ENCODE results near the gene TNN.

TNN gene

DNA sequence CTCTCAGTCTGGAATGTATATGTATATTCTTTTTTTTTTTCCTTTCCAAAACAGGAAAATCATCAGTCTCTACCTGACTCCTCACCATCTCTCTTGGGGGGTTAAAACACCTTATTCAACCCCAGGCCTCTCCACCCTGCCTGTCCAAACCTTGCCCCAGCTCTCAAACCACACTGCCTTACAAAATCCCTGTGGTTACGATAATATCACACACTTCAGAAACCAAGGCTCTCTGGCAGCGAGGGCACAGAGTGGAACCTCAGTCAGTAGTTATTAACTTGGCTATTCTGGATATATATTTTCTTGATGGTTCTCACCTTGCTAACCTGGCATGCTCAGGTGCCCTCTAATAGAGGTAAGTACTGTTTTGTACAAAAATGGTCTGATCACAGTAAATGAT, 100.2 kb downstream of the TNN start:
- Histone ChIP-seq H3K27ac (ENCODE audit: low read length) (no peak overlapping the region), H3K4me2 (ENCODE audit: low read length) (no peak overlapping the region), H3K9ac (ENCODE audit: low read length) (no peak overlapping the region), H3K79me2 (ENCODE audit: low read length) (no peaks in the 10 kb centered on the region), H2AFZ (ENCODE audit: low read depth, low read length) (no peak overlapping the region), H3K4me1 (ENCODE audit: low read length) (peaks cover 7% of the 10 kb centered on the region), H3K9me3 (ENCODE audit: insufficient read depth, low read length) (no peaks in the 10 kb centered on the region), H3K36me3 (replicated peaks; ENCODE audit: low read depth, low read length) (peaks cover 41% of the 10 kb centered on the region), H3K27me3 (ENCODE audit: low read depth, low read length) (no peaks in the 10 kb centered on the region), H4K20me1 (ENCODE audit: insufficient read depth, low read length) (peaks cover 24% of the 10 kb centered on the region; the same call in 1 of the 2 replicates), H3K4me3 (ENCODE audit: low read length) (no peak overlapping the region)
- TF ChIP-seq, protein P1, sequence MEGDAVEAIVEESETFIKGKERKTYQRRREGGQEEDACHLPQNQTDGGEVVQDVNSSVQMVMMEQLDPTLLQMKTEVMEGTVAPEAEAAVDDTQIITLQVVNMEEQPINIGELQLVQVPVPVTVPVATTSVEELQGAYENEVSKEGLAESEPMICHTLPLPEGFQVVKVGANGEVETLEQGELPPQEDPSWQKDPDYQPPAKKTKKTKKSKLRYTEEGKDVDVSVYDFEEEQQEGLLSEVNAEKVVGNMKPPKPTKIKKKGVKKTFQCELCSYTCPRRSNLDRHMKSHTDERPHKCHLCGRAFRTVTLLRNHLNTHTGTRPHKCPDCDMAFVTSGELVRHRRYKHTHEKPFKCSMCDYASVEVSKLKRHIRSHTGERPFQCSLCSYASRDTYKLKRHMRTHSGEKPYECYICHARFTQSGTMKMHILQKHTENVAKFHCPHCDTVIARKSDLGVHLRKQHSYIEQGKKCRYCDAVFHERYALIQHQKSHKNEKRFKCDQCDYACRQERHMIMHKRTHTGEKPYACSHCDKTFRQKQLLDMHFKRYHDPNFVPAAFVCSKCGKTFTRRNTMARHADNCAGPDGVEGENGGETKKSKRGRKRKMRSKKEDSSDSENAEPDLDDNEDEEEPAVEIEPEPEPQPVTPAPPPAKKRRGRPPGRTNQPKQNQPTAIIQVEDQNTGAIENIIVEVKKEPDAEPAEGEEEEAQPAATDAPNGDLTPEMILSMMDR (IDR thresholded peaks at IDR 0.05; ENCODE audit: low read depth, low read length): no peak
- no peak for TF ChIP-seq EZH2phosphoT487 (IDR thresholded peaks at IDR 0.05; ENCODE audit: low read depth)

DNA sequence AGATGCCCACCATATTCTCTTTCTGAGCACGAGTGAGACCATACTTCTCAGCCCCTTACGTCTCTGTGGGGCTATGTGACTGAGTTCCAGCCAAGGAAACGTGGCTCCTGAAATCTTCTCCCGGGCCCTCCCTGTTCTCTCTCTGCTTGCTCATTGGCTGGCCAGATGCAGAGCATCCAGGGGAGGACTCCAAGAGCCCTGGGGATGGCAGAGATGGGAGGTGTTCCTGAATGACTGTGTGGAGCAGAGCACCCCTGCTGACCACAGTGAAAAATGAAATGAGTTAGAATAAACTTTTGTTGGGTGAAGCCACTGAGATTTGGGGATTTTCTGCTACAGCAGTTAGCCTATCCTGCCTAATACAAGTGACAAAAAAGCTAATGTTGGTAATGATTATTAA, 101.1 kb downstream of the TNN start:
- H2AFZ ChIP-seq (ENCODE audit: low read depth, low read length): no peak overlapping the region
- H3K36me3 ChIP-seq (replicated peaks; ENCODE audit: low read depth, low read length): peaks cover 35% of the 10 kb centered on the region
- H3K9ac ChIP-seq (ENCODE audit: low read length): no peak overlapping the region
- no peaks in the 10 kb centered on the region for H3K79me2 ChIP-seq (ENCODE audit: low read length)
- no peak overlapping the region for H3K4me3 ChIP-seq (ENCODE audit: low read length)
- no peaks in the 10 kb centered on the region for H3K9me3 ChIP-seq (ENCODE audit: insufficient read depth, low read length)
- H3K27me3 ChIP-seq (ENCODE audit: low read depth, low read length): no peaks in the 10 kb centered on the region
- peaks cover 7% of the 10 kb centered on the region for H3K4me1 ChIP-seq (ENCODE audit: low read length)
- TF ChIP-seq, protein P1 (IDR thresholded peaks at IDR 0.05; ENCODE audit: low read depth, low read length): no peak
- TF ChIP-seq EZH2phosphoT487 (IDR thresholded peaks at IDR 0.05; ENCODE audit: low read depth): no peak
- no peak overlapping the region for H3K4me2 ChIP-seq (ENCODE audit: low read length)
- H3K27ac ChIP-seq (ENCODE audit: low read length): no peak overlapping the region
- peaks cover 24% of the 10 kb centered on the region; the same call in 1 of the 2 replicates for H4K20me1 ChIP-seq (ENCODE audit: insufficient read depth, low read length)

DNA sequence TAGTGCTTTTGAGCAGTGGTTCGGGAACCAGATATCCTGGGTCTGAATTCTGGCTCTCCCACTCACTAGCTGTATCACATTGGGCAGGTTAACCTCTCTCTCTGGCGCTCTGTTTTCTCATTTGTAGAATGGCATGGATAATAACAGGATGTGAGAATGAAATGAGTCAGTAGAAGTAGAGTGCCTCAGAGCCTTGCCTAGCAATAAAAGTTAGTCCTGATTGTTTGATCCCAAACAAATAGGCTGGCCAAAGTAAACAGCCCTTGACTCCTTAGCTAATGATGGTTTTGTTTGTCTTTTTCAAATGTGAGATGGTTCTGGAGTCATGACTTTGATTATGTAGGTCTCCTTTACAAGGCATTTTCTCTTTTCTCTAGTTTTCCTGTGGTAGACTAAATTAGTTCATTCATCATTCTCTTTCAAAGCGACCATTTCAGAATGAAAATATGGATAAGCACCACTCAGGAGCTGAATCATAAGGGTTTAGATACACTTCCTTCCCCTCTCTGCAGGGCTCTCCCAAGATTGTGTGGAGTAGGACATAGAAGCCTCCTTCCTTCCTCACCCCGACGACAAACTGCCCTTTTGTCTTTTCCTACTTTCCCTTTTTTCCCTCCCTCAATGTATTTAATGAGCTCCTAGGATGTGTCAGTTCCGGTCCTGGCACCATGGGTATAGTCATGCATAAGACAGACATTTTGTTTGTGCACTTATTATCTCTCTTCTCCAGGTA, 101.8 kb downstream of the TNN start:
- H3K4me3 ChIP-seq (ENCODE audit: low read length): no peak overlapping the region
- H2AFZ ChIP-seq (ENCODE audit: low read depth, low read length): no peak overlapping the region
- H4K20me1 ChIP-seq (ENCODE audit: insufficient read depth, low read length): peaks cover 24% of the 10 kb centered on the region; the same call in 1 of the 2 replicates
- no peaks in the 10 kb centered on the region for H3K27me3 ChIP-seq (ENCODE audit: low read depth, low read length)
- H3K9me3 ChIP-seq (ENCODE audit: insufficient read depth, low read length): no peaks in the 10 kb centered on the region
- H3K36me3 ChIP-seq (replicated peaks; ENCODE audit: low read depth, low read length): peaks cover 32% of the 10 kb centered on the region
- no peak overlapping the region for H3K27ac ChIP-seq (ENCODE audit: low read length)
- no peak overlapping the region for H3K9ac ChIP-seq (ENCODE audit: low read length)
- H3K4me1 ChIP-seq (ENCODE audit: low read length): peaks cover 7% of the 10 kb centered on the region
- TF ChIP-seq EZH2phosphoT487 (IDR thresholded peaks at IDR 0.05; ENCODE audit: low read depth): no peak
- TF ChIP-seq, protein P1 (IDR thresholded peaks at IDR 0.05; ENCODE audit: low read depth, low read length): no peak
- no peak overlapping the region for H3K4me2 ChIP-seq (ENCODE audit: low read length)
- H3K79me2 ChIP-seq (ENCODE audit: low read length): no peaks in the 10 kb centered on the region

DNA sequence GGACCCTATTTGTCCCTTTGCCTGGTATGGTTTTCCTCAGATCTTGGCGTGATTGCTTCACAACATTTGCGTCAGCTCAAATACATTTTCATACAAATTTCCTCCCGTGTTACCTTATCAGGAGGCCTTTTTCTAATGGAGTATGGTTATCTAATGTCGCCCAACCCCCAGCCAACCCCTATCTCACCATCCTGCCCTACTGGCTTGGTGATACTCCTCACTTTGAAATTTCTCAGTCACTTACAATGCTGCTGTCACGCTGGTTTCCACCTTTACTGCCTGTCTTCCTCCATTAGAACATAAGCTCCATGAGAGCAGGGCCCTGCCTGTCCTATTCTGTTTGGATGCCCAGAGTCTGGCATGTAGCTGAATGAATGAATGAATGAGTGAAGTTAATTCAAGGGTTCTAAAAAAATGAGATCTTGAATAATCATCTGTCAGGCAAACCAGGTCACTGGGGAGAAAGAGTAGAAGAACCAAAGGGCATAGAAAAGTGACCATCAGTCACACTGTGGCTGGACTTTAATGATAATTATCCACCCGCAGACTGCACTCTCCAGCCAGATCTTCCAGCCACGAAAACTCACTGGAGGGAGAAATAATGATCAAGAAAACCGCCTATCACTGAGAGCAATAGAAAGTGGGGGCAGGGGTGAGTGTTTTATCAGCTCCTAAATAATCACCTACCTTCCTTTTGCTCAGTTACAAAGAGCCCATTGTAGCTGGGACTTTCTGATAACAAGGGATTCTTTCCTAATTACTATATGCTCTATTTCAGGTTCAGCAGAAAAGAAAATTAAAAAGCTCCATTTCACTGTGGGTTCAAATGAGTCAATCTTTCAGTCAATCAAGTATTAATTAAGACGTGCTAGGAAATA, 103.6 kb downstream of the TNN start:
- Histone ChIP-seq H3K36me3 (replicated peaks; ENCODE audit: low read depth, low read length) (peaks cover 19% of the 10 kb centered on the region), H3K4me1 (ENCODE audit: low read length) (peaks cover 7% of the 10 kb centered on the region), H3K79me2 (ENCODE audit: low read length) (no peaks in the 10 kb centered on the region), H2AFZ (ENCODE audit: low read depth, low read length) (no peak overlapping the region), H3K27me3 (ENCODE audit: low read depth, low read length) (no peaks in the 10 kb centered on the region), H3K9ac (ENCODE audit: low read length) (no peak overlapping the region), H3K4me2 (ENCODE audit: low read length) (no peak overlapping the region), H3K27ac (ENCODE audit: low read length) (no peak overlapping the region), H3K4me3 (ENCODE audit: low read length) (no peak overlapping the region), H3K9me3 (ENCODE audit: insufficient read depth, low read length) (no peaks in the 10 kb centered on the region), H4K20me1 (ENCODE audit: insufficient read depth, low read length) (peaks cover 24% of the 10 kb centered on the region; the same call in 1 of the 2 replicates)
- TF ChIP-seq, protein P1 (IDR thresholded peaks at IDR 0.05; ENCODE audit: low read depth, low read length): no peak
- TF ChIP-seq EZH2phosphoT487 (IDR thresholded peaks at IDR 0.05; ENCODE audit: low read depth): no peak

All from OCI-LY3 (cell line).